Gastroesophageal sphincter (tissue), 4 donors: Measurements from ENCODE around the gene PRR35. TPM values are rescaled to one million over a fixed set of nuclear protein-coding genes. Genes with fewer than 3 reads are reported as not detected.

Source experiments
- ATAC-seq: fragments of 150-250 bp; one replicate; pipeline ENCODE4 v1.9.1; 2016; ENCODE audit warnings: mild to moderate bottlenecking, moderate library complexity
- H3K27ac ChIP-seq, 4 donors: fragments of 200-600 bp; sonication (generic) in 3 of 4; 1 replicate in 3 of 4; 2 replicates in 1 of 4; pipeline ENCODE4 v1.5.1; 2016 to 2019
- H3K27me3 ChIP-seq: fragments of 200-600 bp; sonication (generic); one replicate; pipeline ENCODE4 v1.5.1; 2019
- H3K36me3 ChIP-seq, 2 donors: fragments of 200-600 bp; sonication (generic); one replicate each; pipeline ENCODE4 v1.5.1; 2019; ENCODE audit warnings: control low read depth in 1 of 2
- H3K4me1 ChIP-seq, 3 donors: fragments of 200-600 bp; sonication (generic); 1 replicate in 2 of 3; 2 replicates in 1 of 3; pipeline ENCODE4 v1.5.1; 2016 to 2019; ENCODE audit warnings: control low read depth in 2 of 3
- H3K4me3 ChIP-seq, 2 donors: fragments of 200-600 bp; sonication (generic); one replicate each; pipeline ENCODE4 v1.5.1; 2019; ENCODE audit warnings: mild to moderate bottlenecking in 1 of 2, moderate library complexity in 1 of 2
- H3K9me3 ChIP-seq, 3 donors: fragments of 200-600 bp; sonication (generic); one replicate each; pipeline ENCODE4 v1.5.1; 2017 to 2019; ENCODE audit warnings: control low read depth in 2 of 3
- EP300 ChIP-seq: sonication (generic); formaldehyde crosslinking; IDR thresholded peaks from one replicate; pipeline ENCODE4 v1.6.1; 2017; ENCODE audit warnings: antibody characterized with exemption, mild to moderate bottlenecking
- POLR2A ChIP-seq, 2 donors: fragments of 450-650 bp; IDR thresholded peaks; one replicate each; pipeline ENCODE4 v1.6.1; 2017; ENCODE audit warnings: antibody characterized with exemption in 2 of 2, mild to moderate bottlenecking in 2 of 2, moderate library complexity in 1 of 2
- POLR2AphosphoS5 ChIP-seq: sonication (generic); formaldehyde crosslinking; IDR thresholded peaks from one replicate; pipeline ENCODE4 v1.6.1; 2017; ENCODE audit warnings: antibody characterized with exemption
- WGBS, 2 donors: methylation state at CpG; one replicate each; pipeline ENCODE4 v1.1.5; 2018; ENCODE audit warnings: low coverage in 1 of 2; 5-methylcytosine and 5-hydroxymethylcytosine counted together
- total RNA-seq, 4 donors: library from RNA; depleted of rRNA; stranded (reverse); fragments of >200 nt; gene quantifications; one replicate each; pipeline ENCODE4 v1.1.0, GENCODE V29; 2016
- TF ChIP-seq, protein P1 (sequence below), 4 experiments: fragments of 200-600 bp in 2 of 4; fragments of 450-650 bp in 2 of 4; sonication (generic) in 1 of 4; IDR thresholded peaks; one replicate each; pipeline ENCODE4 v1.5.1; 2017 to 2019; ENCODE audit warnings: antibody characterized with exemption in 4 of 4, mild to moderate bottlenecking in 2 of 4, moderate library complexity in 2 of 4

Gene PRR35
- total RNA-seq, 4 donors from 2014 or later = not detected

- no peak for ATAC-seq
- no peaks in the 10 kb centered on the region for H3K27me3 ChIP-seq
These were observed 26.6 kb upstream of the PRR35 start for GRCh38 chr16:533391-534123.

GRCh38 chr16:534135-534534 lies 26.1 kb upstream of the PRR35 start:
- Histone ChIP-seq H3K27ac (no peak overlapping the region), H3K27me3 (no peaks in the 10 kb centered on the region), H3K4me1 (peaks cover 0 to 46% (median 15%) of the 10 kb centered on the region in 3 donors), H3K4me3 (no peak overlapping the region), H3K9me3 (no peaks in the 10 kb centered on the region), H3K36me3 (peaks cover 0 to 60% of the 10 kb centered on the region in 2 donors)
- WGBS, 2 donors = no CpG with 5 or more reads among the region's 21 CpGs
- ATAC-seq = no peak
- TF ChIP-seq POLR2A (IDR thresholded peaks at IDR 0.05) (no peak), EP300 (no peak), POLR2AphosphoS5 (no peak)
- TF ChIP-seq, protein P1, sequence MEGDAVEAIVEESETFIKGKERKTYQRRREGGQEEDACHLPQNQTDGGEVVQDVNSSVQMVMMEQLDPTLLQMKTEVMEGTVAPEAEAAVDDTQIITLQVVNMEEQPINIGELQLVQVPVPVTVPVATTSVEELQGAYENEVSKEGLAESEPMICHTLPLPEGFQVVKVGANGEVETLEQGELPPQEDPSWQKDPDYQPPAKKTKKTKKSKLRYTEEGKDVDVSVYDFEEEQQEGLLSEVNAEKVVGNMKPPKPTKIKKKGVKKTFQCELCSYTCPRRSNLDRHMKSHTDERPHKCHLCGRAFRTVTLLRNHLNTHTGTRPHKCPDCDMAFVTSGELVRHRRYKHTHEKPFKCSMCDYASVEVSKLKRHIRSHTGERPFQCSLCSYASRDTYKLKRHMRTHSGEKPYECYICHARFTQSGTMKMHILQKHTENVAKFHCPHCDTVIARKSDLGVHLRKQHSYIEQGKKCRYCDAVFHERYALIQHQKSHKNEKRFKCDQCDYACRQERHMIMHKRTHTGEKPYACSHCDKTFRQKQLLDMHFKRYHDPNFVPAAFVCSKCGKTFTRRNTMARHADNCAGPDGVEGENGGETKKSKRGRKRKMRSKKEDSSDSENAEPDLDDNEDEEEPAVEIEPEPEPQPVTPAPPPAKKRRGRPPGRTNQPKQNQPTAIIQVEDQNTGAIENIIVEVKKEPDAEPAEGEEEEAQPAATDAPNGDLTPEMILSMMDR (IDR thresholded peaks at IDR 0.05) = no peak

More at GRCh38 chr16:533391-534123, 26.6 kb upstream of the PRR35 start:
- Histone ChIP-seq H3K4me3 (no peak overlapping the region), H3K36me3 (peaks cover 0 to 55% of the 10 kb centered on the region in 2 donors), H3K9me3 (no peaks in the 10 kb centered on the region), H3K4me1 (peaks cover 0 to 52% (median 21%) of the 10 kb centered on the region in 3 donors), H3K27ac (no peak overlapping the region)
- TF ChIP-seq POLR2A (IDR thresholded peaks at IDR 0.05) (no peak), POLR2AphosphoS5 (no peak), EP300 (no peak)
- TF ChIP-seq, protein P1 (IDR thresholded peaks at IDR 0.05) = no peak
- WGBS, 2 donors = 96 to 100% methylated on average over 1 to 4 of the region's 30 CpGs

- peaks cover 0 to 64% of the 10 kb centered on the region in 2 donors for H3K36me3 ChIP-seq
- 60% methylated on average over 1 of the region's 27 CpGs; no CpG with 5 or more reads in 1 of the 2 donors for WGBS, 2 donors
These were observed 25.2 kb upstream of the PRR35 start for GRCh38 chr16:534856-535445.

DNA sequence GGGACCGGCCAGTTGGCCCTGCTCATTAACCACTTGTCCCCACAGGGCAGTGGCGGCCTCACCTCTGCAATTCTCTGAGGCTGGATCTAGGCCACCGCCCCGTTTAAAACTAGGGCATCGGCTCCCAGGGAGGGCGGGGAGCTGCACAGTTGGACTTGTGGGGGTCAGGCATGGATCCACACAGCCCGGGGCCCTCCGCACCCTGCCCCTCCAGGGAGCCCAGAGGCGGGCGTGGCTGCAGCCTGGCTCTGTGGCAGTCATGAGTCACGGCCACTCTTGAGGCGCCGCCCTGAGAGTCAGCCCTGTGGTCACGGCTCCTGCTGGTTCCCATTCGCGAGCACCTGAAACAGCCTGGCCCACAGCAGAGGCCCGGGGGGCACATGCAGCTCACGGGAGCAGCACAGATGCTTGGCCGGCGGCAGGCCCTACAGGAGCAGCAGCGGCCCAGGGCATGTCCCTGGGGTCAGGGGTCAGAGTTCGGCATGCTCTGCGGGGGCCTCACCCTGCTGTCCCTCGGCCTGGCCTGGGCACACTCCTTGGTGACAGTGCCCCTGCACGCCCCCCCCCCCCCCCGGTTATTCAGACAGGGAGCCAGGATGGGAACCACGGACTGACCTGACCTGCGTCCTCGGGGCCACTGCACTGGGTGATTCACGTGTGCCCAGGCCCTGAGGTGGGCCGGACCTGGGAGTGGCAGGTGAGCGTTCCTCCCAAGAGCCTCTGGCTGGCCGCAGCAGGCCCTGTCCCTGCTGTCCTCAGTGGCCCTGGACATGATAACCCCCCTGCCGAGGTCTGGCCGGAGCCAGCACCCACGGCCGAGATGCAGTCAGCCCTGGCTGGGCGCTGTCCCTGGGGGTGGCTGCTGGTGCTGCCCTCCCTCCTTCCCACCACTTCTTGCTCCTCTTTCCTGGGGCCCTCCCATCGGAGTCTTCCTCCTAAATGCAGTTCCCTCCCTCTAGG lies 24.5 kb upstream of the PRR35 start:
- 97 to 100% methylated on average over 2 to 5 of the region's 39 CpGs for WGBS, 2 donors
- Histone ChIP-seq H3K27ac (no peak overlapping the region), H3K36me3 (peaks cover 0 to 69% of the 10 kb centered on the region in 2 donors)

More at GRCh38 chr16:534856-535445, 25.2 kb upstream of the PRR35 start:
- Histone ChIP-seq H3K4me1 (peaks cover 0 to 38% (median 7%) of the 10 kb centered on the region in 3 donors), H3K9me3 (no peaks in the 10 kb centered on the region), H3K27ac (no peak overlapping the region), H3K27me3 (no peaks in the 10 kb centered on the region), H3K4me3 (no peak overlapping the region)
- TF ChIP-seq EP300 (no peak), POLR2A (IDR thresholded peaks at IDR 0.05) (no peak), POLR2AphosphoS5 (no peak)
- TF ChIP-seq, protein P1 (IDR thresholded peaks at IDR 0.05) = no peak
- ATAC-seq = no peak

More for the DNA sequence above, 24.5 kb upstream of the PRR35 start:
- Histone ChIP-seq H3K4me3 (no peak overlapping the region), H3K9me3 (no peaks in the 10 kb centered on the region), H3K27me3 (no peaks in the 10 kb centered on the region), H3K4me1 (peaks cover 0 to 31% (median 0%) of the 10 kb centered on the region in 3 donors)
- TF ChIP-seq, protein P1 (IDR thresholded peaks at IDR 0.05) = no peak
- TF ChIP-seq EP300 (no peak), POLR2AphosphoS5 (no peak), POLR2A (IDR thresholded peaks at IDR 0.05) (no peak)
- peak; percentile 56 for ATAC-seq
